ENCODE results near the gene SCUBE1.

The SCUBE1 gene

DNA sequence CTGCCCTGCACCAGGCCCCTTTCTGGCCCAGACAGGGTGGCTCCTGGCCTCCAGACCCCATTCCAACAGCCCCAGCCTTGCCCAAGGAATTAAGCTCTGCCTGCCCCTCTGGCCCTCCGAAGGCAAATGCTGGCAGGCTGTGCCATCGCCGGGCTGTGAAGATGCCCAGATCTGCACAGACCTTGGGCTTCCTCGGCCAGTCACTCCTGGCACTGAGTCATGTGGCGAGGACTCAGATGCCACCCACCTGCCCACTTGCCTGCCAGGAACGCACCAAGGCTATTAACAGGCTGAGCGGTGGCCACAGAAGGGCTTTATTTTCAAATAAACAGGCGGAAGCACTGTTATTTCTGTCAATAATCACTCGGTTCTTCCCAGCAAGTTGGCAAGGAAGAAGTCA, 105.9 kb downstream of the SCUBE1 start:
- no peak for DNase-seq (ENCODE audit: low read depth, low spot score)

DNA sequence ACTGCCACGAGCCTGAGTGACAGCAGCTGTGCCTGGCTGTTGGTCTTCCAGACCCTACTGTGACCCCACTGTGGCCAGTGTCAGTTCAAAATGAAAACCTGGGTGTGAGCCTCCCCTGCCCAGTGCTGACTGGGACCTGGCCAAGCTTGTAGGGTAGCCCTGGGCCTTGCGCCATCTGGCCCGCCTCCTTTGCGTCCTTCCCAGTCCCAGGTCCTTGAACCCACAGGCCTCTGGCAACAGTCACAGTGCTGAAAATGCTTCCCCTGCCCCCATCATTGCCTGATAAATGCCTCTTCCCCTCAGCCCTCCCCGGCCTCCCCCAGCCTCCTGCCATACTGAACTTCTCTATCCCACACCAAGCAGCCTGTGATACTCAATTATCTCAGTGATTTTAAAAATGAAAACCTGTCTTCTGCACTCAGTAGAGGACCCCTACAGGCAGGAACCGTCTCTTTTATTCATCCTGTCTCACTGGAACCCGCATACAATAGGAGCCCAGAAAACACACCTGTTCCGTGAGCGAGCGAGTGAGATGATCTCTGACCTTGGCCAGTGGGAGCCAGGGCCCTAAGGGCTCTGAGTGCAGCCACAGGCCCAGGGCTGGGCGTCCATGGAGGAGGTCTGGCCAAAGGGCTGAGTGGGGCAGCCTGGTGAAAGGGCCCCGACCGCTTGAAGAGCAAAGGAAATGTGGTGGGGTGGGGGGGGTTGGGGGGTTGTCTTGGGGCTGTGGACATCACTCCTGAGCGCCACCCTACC, 106.6 kb downstream of the SCUBE1 start:
- DNase-seq (ENCODE audit: low read depth, low spot score) = no peak

DNA sequence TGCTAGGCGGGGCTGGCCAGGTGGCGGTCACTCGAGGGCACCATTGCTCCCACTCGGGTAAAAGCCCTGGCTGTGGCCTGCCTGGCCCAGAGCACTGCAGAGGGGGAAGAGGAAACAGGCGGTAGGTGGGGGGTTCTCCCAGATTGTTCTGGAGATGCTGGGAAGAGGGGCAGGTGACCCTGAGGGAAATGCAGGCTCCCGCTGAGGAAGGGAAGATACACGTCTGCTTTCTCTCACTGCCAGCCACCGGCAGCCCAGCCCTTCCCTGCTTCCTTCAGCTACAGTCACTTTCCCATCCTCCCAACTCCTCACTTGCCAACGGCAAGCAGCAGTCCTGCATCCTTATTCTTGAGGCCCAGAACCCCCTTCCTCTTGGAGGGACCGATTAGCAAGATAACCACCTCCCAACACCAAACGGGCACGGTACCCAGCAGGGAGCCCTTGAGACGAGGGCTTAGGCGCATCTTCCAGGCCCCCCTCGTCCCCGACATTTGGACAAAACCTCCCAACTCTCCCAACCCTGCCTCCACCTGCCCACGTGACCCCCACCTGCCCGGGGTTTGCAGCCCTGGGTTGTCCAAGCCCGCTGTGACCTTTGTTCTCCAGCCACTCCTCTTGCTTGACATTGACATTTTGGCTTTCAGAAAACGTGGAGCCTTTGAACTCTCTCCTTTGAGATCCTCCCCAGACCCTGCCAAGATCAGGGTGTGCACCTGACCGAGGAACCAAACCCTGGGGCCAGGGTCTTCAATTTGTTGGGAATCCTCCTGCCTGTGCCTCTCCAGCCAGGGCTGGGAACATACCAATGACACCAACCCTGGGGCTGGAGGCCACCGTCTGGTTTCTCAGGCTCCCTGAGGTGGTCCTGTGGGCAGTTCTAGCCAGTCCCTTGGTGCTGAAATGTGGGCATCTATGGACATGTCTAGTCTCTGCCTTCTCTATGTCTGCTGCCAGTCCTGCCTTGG, 107.4 kb downstream of the SCUBE1 start:
- no peak for DNase-seq (ENCODE audit: low read depth, low spot score)

DNA sequence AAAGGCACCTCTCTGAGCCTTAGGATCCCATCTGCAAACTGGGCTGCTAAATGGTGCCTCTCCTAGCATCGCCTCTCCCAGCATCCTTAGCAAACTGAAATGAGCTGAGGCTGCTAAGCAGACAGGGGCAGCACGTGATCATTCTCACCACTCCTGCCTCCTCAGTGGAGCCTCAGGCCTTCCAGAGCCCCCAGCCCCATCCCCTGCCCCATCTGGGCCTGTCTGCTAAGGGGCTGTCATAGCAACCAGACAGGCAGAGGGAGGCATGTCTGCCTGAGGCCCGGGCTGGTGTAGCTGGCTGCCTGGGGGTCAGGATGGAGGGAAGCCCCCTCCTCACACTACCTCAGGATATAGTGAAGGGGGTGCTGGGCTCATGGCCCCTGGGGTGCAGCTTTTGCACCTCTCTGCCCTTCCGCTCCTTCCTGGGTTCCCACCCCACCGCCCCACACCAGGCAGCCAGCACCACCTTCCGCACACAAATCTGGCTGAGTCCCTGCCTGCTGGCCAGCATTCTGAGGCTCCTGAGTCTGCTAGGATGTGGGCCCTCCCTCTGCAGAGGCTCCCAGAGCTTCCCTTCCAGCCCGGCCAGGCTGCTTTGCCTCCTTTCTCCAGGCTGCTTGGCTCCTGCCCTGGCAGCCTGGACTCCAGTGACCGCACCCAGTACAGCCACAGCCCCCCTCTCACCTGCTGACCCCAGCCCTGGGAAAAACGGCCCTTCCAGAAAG, 108.7 kb downstream of the SCUBE1 start:
- no peak for DNase-seq (ENCODE audit: low read depth, low spot score)

DNA sequence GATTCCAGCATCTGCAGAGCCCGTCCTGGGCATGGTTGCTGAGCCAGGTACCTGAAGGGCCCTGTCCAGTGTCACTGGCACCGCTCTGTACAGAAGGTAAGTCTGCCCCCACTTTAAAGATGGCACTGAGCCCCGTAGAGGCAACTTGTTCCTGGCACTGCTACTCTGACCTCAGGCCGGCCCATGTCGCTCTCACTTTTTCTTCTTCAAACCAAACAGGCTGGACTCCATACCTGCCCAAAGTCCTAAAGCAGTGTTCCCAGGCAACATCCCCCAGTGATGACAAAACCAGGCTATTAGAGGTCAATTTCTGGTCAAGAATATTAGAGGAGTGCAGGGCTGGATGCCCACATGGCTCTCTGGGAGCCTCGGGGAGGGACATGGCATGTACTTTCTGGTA, 109.6 kb downstream of the SCUBE1 start:
- no peak for DNase-seq (ENCODE audit: low read depth, low spot score)

DNA sequence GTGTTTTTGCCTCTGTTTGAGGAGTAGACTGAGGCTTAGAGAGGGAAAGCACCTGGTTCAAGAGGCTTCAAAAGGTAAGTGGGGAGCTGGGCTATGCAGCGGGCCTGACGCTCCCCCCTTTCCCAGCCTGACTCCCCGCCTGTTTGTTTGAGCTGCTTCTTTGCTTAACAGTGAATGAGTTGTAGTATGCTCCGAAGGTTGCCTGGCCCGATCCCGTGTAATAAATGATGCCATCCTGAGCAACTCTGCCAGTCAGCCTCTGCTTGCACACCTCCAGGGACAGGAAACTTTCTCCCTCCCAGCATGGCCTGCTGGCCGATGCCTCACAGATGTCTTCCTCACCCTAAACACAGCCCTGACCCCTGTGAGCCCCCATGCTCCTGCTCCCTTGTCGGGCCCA, 110.7 kb downstream of the SCUBE1 start:
- no peak for DNase-seq (ENCODE audit: low read depth, low spot score)

DNA sequence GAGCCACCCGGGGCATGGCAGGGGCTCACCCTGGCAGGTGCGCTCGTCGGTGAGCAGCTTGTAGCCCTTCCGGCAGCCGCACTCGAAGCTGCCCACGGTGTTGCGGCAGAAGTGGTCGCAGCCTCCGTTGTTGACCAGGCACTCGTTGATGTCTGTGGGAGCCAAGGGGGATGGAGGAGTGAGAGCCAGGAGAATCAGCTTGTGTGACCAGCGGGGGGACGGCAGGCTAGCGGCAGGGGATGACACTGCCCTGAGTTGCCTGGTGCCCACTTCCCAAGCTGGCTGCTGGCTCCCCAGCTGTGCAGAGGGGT, 111.5 kb downstream of the SCUBE1 start:
- DNase-seq (ENCODE audit: low read depth, low spot score) = no peak

DNA sequence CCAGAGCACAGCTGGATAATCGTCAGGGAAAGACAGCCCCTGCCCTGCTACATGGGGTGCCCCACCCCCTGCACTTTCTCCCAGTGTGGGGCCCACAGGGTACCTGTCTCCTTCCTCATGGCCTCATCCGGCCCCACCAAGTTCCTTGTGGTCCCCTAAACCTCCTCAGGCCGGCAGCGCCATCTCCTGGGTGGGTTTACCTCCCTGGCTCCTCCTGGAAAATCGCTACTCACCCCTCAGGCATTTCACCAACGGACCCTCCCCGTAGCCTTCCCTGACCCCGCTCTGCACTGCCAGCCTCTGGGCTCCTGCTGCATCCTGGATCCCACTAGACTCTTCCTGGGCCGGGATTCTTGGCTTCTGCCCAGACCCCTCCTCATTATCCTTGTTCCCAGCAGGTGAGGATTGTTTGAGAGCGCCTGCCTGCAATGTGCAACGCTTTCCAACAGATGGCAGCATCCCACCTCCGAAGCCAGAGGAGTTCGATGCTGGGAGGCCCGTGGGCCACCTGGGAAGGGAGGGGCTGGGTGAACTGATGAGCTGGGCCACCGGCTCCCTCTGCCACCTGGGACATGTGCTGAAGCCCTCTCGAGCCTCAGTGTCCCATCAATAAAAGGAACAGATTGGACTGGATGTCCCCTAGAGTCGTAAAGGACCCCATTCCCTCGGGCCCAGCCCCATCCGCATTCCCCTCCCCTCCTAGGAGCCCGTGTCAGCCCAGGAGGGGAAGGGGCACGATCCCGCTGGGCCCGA, 112.0 kb downstream of the SCUBE1 start:
- no peak for DNase-seq (ENCODE audit: low read depth, low spot score)

DNA sequence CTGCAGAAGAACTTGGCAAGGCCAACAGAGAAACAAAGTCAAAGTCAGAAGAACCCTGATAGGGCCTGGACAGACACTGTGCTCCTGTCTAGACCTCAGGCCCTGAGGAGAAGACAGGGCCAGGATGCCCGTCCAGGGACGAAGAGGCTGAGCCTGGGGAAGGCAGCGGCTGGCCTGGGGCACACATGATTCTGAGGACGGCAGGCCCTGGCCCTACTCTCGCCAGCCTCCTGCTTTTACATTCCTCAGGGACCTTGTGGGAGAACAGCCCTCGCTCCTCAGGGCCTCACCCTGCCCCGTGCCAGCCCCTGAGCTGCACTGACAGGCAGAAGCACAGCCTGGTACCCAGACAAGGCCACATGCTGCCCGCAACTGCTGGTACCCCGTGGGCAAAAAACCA, 112.6 kb downstream of the SCUBE1 start:
- no peak for DNase-seq (ENCODE audit: low read depth, low spot score)

DNA sequence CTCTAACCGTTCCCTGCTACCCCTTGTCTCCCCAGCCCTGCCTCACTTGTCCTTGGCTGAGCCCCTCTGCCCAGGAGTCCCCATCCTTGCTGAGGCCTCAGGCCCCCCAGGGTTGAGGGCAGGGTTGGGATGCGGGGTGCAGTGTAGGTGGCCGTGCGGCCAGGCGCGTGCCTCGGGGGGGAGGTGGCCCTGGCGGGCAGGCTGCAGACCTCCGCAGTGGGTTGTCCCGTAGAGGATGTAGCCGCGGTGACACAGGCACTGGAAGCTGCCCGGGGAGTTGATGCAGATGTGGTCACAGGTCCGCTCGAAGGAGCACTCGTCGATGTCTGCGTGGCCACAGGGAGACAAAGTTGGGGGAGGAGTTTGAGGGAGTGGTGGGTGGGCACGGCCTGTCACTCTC, 114.3 kb downstream of the SCUBE1 start:
- DNase-seq (ENCODE audit: low read depth, low spot score) = no peak

DNA sequence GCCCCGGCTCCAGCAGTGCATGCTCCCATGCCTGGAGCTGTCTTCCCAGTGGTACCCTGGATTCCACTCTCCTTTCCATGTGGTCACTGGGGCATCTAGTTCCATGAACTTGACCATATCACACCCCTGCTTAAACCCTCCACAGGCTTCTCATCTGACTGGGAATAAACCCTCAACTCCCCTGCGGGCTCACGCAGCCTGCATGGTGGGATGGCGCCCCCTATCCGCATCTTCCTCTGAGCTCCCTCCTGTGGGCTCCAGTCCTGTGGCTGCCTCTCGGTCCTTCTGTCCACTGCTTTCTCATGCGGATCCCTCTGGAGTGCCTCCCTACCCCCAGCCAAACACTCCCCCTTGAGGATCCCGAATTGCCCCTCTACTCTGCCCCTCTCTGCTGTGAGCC, 114.8 kb downstream of the SCUBE1 start:
- no peak for DNase-seq (ENCODE audit: low read depth, low spot score)

DNA sequence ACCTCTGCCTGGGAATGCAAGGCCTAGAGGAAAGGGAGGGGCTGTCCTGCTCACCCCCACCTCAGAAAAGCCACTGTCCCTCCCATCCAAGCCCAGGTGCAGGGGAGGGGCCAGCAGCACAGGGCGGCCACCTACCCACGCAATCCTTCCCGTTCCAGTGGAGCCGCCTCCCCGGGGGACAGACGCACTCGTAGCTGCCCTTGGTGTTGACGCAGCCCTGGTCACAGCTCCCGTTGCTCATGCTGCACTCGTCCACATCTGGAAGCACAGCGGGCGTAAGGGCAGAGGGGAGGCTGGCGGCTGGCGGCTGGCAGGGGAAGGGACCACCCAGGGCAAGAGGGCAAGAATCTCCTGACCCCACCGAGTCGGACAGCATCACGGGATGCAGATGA, 115.9 kb downstream of the SCUBE1 start:
- peak; percentile 70 for DNase-seq (ENCODE audit: low read depth, low spot score)

DNA sequence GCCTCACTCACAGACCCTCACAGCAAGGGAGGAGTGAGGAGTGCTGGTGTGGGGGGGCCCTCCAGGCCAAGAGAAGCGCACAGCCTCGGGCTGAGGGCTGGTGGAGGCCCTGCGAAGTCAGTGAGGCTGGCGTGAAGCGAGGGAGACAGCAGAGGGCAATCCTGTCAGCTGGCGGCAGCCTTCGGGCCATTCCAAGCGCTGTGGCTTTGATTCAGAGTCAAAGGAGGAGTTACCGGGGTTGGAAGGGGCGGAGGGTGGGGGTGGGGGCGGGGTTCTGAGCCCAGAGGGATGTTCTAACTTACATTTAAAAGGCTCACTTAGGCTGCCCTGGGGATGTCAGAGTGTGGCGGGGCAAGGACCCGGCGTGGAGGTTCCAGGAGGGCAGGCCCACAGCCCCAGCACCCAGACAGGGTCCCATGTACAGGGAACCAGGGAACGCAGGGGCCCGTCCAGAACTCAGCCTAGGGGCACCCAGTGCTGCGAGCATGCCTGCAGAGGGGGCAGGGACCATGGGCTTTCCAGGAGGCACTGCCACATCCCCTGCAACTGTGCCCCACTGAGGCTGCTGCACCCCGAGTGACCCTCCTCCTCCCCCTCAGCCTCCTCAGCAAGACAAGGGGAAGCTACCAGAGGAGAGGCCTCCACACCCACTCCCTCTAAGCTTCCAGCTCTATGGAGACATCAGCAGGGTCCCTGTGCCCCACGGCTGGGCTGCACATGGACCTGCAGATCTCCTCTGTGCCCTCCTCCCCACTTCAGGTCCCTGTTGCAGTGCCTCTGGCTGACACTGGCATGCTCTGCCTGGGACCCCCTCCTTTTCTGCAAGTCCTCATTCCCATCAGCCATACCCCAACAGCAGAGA, 116.6 kb downstream of the SCUBE1 start:
- DNase-seq (ENCODE audit: low read depth, low spot score) = no peak

DNA sequence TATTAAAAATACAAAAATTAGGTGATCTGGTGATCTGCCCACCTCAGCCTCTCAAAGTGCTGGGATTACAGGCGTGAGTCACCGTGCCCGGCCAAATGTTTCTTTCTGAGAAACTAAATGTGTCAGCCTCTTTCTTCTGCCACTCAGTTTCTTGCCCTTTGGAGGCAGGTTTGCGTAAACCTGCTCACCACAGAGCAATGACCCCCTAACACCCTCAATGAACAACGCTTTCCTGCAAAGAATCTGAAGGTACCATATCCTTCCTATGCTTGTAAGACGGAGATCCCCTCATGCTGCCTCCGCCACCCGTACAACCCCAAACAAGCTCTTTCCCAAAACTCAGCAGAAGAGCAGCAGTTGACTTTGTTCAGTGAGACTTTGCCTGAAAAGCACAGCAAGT, 117.6 kb downstream of the SCUBE1 start:
- DNase-seq (ENCODE audit: low read depth, low spot score) = no peak

DNA sequence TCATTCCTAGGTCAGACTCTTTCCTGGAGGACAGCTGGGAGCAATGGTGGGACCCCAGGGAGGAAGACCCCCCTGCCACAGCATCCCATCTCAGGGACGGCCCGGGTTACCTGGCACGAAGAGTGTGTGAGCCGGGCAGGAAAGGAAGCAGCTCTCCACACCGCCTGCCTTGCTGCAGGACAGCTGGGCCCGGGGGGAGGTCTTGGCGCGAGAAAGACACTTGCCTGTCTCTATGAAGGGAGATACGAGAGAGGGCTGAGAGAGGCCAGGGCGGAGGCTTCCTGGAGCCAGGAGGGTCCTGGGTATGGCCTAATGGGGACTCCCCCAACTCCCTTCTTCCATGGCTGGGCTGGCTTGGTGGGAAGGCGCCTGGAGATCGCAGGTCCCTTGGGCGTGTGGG, 120.2 kb downstream of the SCUBE1 start:
- no peak for DNase-seq (ENCODE audit: low read depth, low spot score)

DNA sequence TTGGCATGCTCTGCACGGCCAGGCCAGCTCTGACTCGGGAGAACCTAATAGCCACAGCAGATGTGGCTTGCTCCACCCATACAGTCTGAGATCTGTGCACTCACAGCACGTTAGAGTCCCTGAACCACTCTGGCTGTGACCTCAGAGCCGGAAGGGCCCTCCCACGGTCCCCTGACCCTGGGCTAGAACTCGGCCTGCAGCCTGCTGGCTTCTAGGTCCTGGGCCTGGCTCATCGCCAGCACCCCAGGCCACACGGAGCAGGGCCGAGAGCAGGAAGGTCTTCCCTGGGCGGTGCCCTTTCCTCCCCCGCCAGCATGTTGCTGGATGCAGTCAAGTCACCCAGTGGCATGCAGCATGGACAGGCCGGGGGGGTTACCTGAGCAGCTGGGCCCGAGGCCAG, 120.9 kb downstream of the SCUBE1 start:
- DNase-seq (ENCODE audit: low read depth, low spot score) = no peak

DNA sequence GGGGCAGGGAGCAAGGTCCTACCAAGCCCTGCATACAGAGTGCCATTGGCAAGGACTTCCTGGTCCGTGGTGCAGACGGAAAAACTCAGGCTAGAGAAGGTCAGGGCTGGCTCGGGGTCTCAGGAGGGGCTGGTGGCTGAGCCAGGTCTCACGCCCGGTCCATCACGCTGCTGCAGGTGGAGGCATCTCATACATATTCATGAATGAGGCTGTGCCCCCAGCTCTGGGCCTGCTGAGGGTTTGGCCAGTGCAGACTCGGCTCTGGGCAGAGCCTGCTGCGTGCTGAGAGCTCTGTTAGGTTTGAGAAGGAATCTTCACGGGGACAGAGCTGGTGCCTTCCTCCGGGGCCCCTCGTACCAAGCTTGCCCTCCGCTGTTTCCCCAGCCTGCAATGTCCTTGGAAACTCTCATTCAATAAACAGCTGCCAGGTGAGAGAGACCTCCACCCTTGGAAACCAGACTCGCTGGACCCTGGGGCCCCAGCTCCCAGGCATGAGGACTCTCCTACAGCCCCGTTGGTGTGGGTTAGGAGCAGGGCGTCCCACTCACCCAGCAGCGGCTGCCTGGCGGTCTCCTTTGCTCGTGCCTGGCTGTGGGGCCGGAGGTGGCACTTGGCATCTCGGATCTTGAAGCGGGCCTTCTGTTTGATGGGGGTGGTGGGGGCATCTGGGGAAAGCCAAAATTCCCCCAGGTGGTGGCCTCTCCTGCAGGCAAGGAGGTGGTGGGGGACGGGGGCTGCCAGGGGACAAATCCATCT, 122.4 kb downstream of the SCUBE1 start:
- no peak for DNase-seq (ENCODE audit: low read depth, low spot score)

DNA sequence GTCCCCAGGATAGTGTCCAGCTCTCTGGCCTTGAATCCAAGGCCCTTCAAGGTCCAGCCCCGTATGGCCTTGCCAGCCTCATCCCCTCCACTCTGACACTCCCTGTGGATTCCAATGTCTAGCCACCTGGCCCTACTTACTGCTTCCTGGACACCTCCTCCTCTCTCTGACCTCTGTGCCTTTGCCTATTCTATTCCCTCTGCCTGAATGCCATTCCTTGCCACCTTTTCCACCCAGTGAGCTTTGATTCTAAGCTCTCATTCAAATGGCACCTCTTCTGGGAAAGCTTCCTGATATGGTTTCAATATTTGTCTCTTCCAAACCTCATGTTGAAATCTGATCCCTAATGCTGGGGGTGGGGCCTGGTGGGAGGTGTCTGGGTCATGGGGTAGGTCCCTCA, 124.4 kb downstream of the SCUBE1 start:
- no peak for DNase-seq (ENCODE audit: low read depth, low spot score)

DNA sequence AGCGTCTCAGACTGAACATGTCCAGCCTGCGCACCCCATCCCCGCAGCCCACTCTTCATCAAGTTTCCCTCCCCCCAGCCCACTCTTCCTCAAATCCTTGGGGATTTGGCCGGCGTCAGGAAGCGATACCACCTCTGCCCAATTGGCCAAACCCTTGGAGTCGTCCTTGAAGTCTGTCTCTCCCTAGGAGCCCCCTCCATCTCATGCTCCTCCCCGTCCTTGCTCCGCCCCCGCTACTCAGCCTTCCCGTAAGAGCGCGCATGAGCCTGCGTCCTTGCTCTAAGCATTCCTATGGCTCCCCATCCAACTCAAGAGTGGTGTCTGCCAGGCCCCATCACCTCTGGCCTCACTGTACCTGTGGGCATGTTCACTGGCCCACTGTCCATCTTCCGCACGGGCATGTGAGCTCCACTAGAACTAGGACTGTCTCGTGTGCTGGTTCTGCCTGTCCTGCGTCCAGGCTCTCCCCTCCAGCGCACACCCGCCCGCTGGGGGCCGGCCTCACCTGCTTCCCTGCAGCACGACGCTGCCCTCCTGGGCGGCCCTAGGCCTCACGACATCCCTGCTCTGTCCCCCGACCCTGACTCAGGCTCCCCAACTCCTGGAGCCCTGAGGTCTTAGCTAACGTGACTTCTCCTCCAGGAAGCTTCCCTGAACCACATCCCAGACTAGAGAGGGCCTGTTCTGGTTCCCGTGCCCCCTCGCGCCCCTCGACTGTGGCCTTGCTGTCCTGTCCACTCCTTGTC, 125.7 kb downstream of the SCUBE1 start:
- DNase-seq (ENCODE audit: low read depth, low spot score) = no peak
